Glutamatergic neuron (in vitro differentiated cells): ENCODE measurements around the gene TACC2. TPM values are rescaled to one million over a fixed set of nuclear protein-coding genes. Genes with fewer than 3 reads are reported as not detected.

Source experiments
- DNase-seq: peaks from one replicate; pipeline ENCODE4 v3.0.0; 2022
- H3K27ac Mint-ChIP-seq: one replicate; pipeline ENCODE4 v1.8.0; 2020; ENCODE audit warnings: mild to moderate bottlenecking, mixed read lengths, inconsistent platforms; ENCODE audit not compliant: unreplicated experiment
- H3K27me3 Mint-ChIP-seq: one replicate; pipeline ENCODE4 v1.8.0; 2020; ENCODE audit warnings: mild to moderate bottlenecking, moderate library complexity, mixed read lengths, inconsistent platforms; ENCODE audit not compliant: unreplicated experiment
- H3K36me3 Mint-ChIP-seq: one replicate; pipeline ENCODE4 v1.8.0; 2020; ENCODE audit warnings: mild to moderate bottlenecking, mixed read lengths, inconsistent platforms; ENCODE audit not compliant: unreplicated experiment
- H3K4me1 Mint-ChIP-seq: one replicate; pipeline ENCODE4 v1.8.0; 2020; ENCODE audit warnings: mild to moderate bottlenecking, low read depth, mixed read lengths, inconsistent platforms; ENCODE audit not compliant: unreplicated experiment
- H3K4me3 Mint-ChIP-seq: one replicate; pipeline ENCODE4 v1.8.0; 2020; ENCODE audit warnings: mild to moderate bottlenecking, mixed read lengths, inconsistent platforms; ENCODE audit not compliant: unreplicated experiment
- H3K9me3 Mint-ChIP-seq: one replicate; pipeline ENCODE4 v1.8.0; 2020; ENCODE audit warnings: mild to moderate bottlenecking, moderate library complexity, mixed read lengths, inconsistent platforms; ENCODE audit not compliant: unreplicated experiment
- total RNA-seq: library from RNA; stranded (reverse); fragmentation: NEBNext Ultra II Directional; extraction: Animal tissue kit (Norgen Biotek cat#: 25700); gene quantifications from one replicate; pipeline ENCODE4 v1.2.1, GENCODE V29; 2021; ENCODE audit not compliant: unreplicated experiment
- TF ChIP-seq, protein P1 (sequence below): fragments of 200-600 bp; sonication (generic); IDR thresholded peaks from one replicate; pipeline ENCODE4 v1.5.0; 2021; ENCODE audit not compliant: partially characterized antibody, unreplicated experiment

TACC2 gene
- total RNA-seq, 1 donor from 2014 or later: 499 TPM

DNA sequence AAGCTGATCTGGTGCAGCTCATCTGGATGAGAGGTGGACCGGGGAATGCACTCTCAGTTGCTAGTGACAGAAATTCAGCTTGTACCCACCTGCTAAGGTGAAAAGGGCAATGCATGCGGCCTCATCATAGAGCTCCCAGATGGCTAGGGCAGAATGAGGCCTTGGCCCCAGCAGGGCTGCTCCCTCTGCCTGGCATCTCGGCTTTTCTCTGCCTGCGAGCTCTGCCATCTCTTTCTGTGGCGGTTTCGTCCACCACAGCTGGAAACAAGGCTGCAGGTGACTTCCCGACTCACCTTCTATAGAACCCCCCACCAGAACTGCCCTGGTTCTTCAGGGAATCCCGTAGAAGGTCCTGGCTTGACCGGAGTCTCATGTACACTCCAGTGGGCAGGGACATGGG, 60.1 kb downstream of the TACC2 start:
- H3K27ac Mint-ChIP-seq: no peak overlapping the region
- TF ChIP-seq, protein P1, sequence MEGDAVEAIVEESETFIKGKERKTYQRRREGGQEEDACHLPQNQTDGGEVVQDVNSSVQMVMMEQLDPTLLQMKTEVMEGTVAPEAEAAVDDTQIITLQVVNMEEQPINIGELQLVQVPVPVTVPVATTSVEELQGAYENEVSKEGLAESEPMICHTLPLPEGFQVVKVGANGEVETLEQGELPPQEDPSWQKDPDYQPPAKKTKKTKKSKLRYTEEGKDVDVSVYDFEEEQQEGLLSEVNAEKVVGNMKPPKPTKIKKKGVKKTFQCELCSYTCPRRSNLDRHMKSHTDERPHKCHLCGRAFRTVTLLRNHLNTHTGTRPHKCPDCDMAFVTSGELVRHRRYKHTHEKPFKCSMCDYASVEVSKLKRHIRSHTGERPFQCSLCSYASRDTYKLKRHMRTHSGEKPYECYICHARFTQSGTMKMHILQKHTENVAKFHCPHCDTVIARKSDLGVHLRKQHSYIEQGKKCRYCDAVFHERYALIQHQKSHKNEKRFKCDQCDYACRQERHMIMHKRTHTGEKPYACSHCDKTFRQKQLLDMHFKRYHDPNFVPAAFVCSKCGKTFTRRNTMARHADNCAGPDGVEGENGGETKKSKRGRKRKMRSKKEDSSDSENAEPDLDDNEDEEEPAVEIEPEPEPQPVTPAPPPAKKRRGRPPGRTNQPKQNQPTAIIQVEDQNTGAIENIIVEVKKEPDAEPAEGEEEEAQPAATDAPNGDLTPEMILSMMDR: no peak
- no peaks in the 10 kb centered on the region for H3K9me3 Mint-ChIP-seq
- H3K36me3 Mint-ChIP-seq: no peaks in the 10 kb centered on the region
- DNase-seq: no peak
- no peak overlapping the region for H3K4me3 Mint-ChIP-seq
- H3K4me1 Mint-ChIP-seq: peaks cover 27% of the 10 kb centered on the region
- no peaks in the 10 kb centered on the region for H3K27me3 Mint-ChIP-seq

DNA sequence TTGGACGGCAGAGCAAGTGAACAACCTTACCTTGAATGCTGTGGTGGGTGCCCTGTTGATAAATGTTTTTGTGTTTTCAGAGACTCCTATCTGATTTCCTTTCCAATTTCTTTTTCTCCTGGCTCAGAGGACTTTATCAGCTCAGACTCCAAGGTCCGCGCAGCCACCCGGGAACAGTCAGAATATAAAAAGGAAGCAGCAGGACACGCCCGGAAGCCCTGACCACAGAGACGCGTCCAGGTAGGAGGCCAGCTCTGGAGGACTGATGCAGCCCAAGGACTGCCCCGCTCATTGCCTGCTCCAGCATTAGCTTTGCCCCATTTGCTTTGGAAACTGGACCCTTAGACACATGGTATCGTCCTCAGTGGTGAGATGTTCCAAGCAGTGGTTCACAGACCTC, 61.3 kb downstream of the TACC2 start:
- TF ChIP-seq, protein P1: no peak
- Mint-ChIP-seq H3K9me3 (peaks cover 3% of the 10 kb centered on the region), H3K4me3 (no peak overlapping the region), H3K36me3 (no peaks in the 10 kb centered on the region), H3K27me3 (no peaks in the 10 kb centered on the region), H3K27ac (no peak overlapping the region), H3K4me1 (peaks cover 23% of the 10 kb centered on the region)
- no peak for DNase-seq

DNA sequence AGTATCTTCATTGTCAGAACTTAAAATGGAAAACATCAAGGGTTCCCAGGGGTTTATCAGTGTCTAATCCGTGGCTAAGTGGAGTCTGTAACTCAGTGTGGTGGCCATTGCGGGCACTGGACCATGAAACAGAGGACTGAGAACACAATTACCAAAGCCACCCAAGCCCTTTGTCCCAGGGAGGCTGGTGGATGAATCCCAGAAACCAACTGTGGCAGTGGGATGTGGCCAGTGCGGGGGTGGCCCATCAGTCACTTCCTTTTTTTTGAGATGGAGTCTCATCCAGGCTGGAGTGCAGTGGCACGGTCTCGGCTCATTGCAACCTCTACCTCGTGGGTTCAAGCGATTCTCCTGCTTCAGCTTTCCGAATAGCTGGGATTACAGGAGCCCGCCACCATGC, 61.8 kb downstream of the TACC2 start:
- Mint-ChIP-seq H3K36me3 (no peaks in the 10 kb centered on the region), H3K27me3 (no peaks in the 10 kb centered on the region), H3K4me3 (no peak overlapping the region), H3K4me1 (peaks cover 21% of the 10 kb centered on the region), H3K27ac (no peak overlapping the region), H3K9me3 (peaks cover 3% of the 10 kb centered on the region)
- TF ChIP-seq, protein P1: no peak
- no peak for DNase-seq

DNA sequence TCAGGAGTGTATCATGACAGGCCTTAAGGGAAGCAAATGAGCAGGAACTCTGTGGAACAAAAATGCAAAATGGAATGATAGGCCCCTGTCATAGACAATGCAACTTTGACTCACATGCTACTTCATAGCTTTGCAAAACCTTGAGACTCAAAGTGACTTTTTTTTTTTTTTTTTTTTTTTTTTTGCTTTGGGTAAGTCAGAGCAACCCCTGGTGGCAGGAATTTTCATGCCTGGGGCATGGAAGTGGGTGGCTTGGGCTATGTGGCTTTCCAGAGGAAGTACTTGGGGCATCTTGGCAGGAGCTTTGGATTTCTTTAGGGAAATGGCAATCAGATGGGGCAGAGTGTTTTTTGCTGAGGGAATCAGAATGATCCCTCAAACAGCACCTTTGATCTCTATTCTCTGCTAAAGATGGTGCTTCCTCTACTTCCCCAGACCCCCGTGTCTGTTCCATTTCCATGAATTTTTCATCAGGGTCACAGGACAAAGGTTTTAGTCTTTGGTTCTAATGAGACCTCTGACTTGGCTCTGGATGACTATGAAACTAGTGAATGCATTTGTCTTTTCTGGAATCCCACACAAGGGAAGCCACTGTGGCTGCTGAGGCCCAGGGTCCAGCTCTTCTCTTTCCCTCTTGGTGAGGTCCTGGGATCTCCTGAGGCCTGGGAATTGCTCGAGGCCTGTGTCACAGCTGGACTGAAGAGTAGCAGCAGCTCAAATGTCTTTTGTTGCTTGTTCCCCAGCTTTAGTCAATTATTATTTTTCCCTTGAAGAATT, 62.8 kb downstream of the TACC2 start:
- peak; percentile 47 for DNase-seq
- TF ChIP-seq, protein P1: peak; percentile 75
- H3K27me3 Mint-ChIP-seq: peaks cover 4% of the 10 kb centered on the region
- no peaks in the 10 kb centered on the region for H3K36me3 Mint-ChIP-seq
- H3K27ac Mint-ChIP-seq: no peak overlapping the region
- no peak overlapping the region for H3K4me3 Mint-ChIP-seq
- peaks cover 19% of the 10 kb centered on the region for H3K4me1 Mint-ChIP-seq
- H3K9me3 Mint-ChIP-seq: peaks cover 3% of the 10 kb centered on the region

DNA sequence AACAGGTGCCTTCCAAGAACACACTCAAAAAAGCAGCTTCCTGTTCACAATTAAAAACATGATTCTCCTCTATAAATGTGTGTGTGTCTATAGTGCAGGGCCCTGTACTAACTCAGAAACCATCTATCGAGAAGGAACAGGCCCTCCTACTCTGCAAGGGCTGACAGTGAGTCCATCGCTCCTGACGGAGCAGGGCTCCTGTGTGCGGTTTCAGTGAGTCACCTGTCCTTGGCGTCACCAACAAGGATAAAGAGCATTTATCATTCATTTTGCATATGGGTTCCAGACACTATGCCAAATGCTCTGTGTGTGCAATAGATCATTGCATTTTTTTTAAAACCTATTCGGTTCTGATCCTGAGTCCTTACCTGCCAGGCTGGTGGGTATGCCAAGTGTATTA, 63.7 kb downstream of the TACC2 start:
- TF ChIP-seq, protein P1: no peak
- H3K27me3 Mint-ChIP-seq: peaks cover 4% of the 10 kb centered on the region
- H3K36me3 Mint-ChIP-seq: no peaks in the 10 kb centered on the region
- no peak overlapping the region for H3K4me3 Mint-ChIP-seq
- H3K4me1 Mint-ChIP-seq: peaks cover 18% of the 10 kb centered on the region
- DNase-seq: no peak
- H3K9me3 Mint-ChIP-seq: peaks cover 3% of the 10 kb centered on the region
- no peak overlapping the region for H3K27ac Mint-ChIP-seq
